Left colon (tissue), 2 donors: ENCODE data around the gene LRBA. TPM values are rescaled to one million over a fixed set of nuclear protein-coding genes. Genes with fewer than 3 reads are reported as not detected.
A peak's percentile ranks its signal among the peaks of the same experiment; 100 is the strongest.
"Not testable (repeated sequence)": the region's sequence is repeated elsewhere in the genome, so short reads cannot be mapped to it uniquely, and the experiment has no call there.

Experiments used
- ATAC-seq: fragments of 200-7000 bp; cut with Tn5 transposase; one replicate; pipeline ENCODE4 v1.9.1; 2020; ENCODE audit warnings: mild to moderate bottlenecking, moderate library complexity
- DNase-seq, 2 donors: peaks; one replicate each; pipeline ENCODE4 v3.0.0-alpha.2; 2020
- intact Hi-C, 2 donors: fragments of 100-400 bp; cut with DNase I in 1 of 2; cut with micrococcal nuclease in 1 of 2; formaldehyde crosslinking; loops; one replicate each; pipeline versions ENCODE4 v1.11.2 to v1.14.0; 2022; cut with DNase I, micrococcal nuclease
- total RNA-seq, 2 donors: library from RNA; stranded (reverse); fragmentation: NEBNext Ultra II Directional; extraction: Animal tissue kit (Norgen Biotek cat#: 25700); gene quantifications; one replicate each; pipeline ENCODE4 v1.2.1, GENCODE V29; 2021
- donor health status: DM: no; HTN: no; CAD: no.
- donor health status: DM: yes; HTN: yes; CAD: no.

Gene LRBA
- total RNA-seq, 2 donors from 2014 or later: 65.7 to 80.0 TPM

- ATAC-seq: no peak
- intact Hi-C loops: no loop called here
- DNase-seq: no peak
These were observed 621.0 kb downstream of the LRBA start for GRCh38 chr4:150394046-150394445.

- ATAC-seq: no peak
- no peak for DNase-seq
- intact Hi-C loops: no loop called here
These were observed 624.0 kb downstream of the LRBA start for GRCh38 chr4:150391052-150391451.

- DNase-seq (no peak), ATAC-seq (no peak)
- intact Hi-C loops: no loop called here
These were observed 624.6 kb downstream of the LRBA start for GRCh38 chr4:150390531-150390910.

GRCh38 chr4:150389896-150390530 is 625.1 kb downstream of the LRBA start:
- ATAC-seq (no peak), DNase-seq (no peak)
- intact Hi-C loops: no loop called here

- intact Hi-C loops: no loop called here
- ATAC-seq: peak; percentile 79
- DNase-seq: no peak
These were observed 627.1 kb downstream of the LRBA start for GRCh38 chr4:150387981-150388380.

GRCh38 chr4:150386415-150386814 is 628.7 kb downstream of the LRBA start:
- ATAC-seq, DNase-seq, intact Hi-C loops: not testable (repeated sequence)

- intact Hi-C loops: no loop called here
- no peak for ATAC-seq
- DNase-seq: no peak
These were observed 629.5 kb downstream of the LRBA start for GRCh38 chr4:150385606-150386005.

GRCh38 chr4:150384249-150384648 is 630.8 kb downstream of the LRBA start:
- intact Hi-C loops: no loop called here
- ATAC-seq (no peak), DNase-seq (no peak)

GRCh38 chr4:150382028-150382427 is 633.1 kb downstream of the LRBA start:
- intact Hi-C loops: no loop called here

GRCh38 chr4:150381609-150382008 is 633.5 kb downstream of the LRBA start:
- intact Hi-C loops: no loop called here
- no peak for ATAC-seq
- no peak for DNase-seq

More at GRCh38 chr4:150382028-150382427, 633.1 kb downstream of the LRBA start:
- ATAC-seq (no peak), DNase-seq (no peak)

- no peak for DNase-seq
- ATAC-seq: no peak
- intact Hi-C loops: no loop called here
These were observed 634.0 kb downstream of the LRBA start for GRCh38 chr4:150381036-150381435.

GRCh38 chr4:150379454-150379853 is 635.6 kb downstream of the LRBA start:
- ATAC-seq (no peak), DNase-seq (no peak)
- intact Hi-C loops: no loop called here

GRCh38 chr4:150375025-150375424 is 640.1 kb downstream of the LRBA start:
- ATAC-seq: no peak
- no peak for DNase-seq

GRCh38 chr4:150371869-150372268 is 643.2 kb downstream of the LRBA start:
- intact Hi-C loops: no loop called here
- ATAC-seq (no peak), DNase-seq (no peak)

More at GRCh38 chr4:150375025-150375424, 640.1 kb downstream of the LRBA start:
- intact Hi-C loops: no loop called here

- intact Hi-C loops: no loop called here
- DNase-seq (no peak), ATAC-seq (no peak)
These were observed 645.4 kb downstream of the LRBA start for GRCh38 chr4:150369434-150370380.

- ATAC-seq (no peak), DNase-seq (no peak)
- intact Hi-C loops: no loop called here
These were observed 646.4 kb downstream of the LRBA start for GRCh38 chr4:150368667-150369066.

GRCh38 chr4:150367326-150367725 is 647.8 kb downstream of the LRBA start:
- intact Hi-C loops: no loop called here
- ATAC-seq (no peak), DNase-seq (no peak)

GRCh38 chr4:150366487-150366999 is 648.5 kb downstream of the LRBA start:
- DNase-seq: no peak
- intact Hi-C loops: no loop called here
- ATAC-seq: no peak

GRCh38 chr4:150363721-150364688 is 651.1 kb downstream of the LRBA start:
- DNase-seq: no peak
- no peak for ATAC-seq
- intact Hi-C loops: no loop called here
